Activated CD4-positive, CD25-positive, alpha-beta regulatory T cell treated with anti-CD3 and anti-CD28 coated beads, Interleukin-2, amount 50 U/mL, for 72 hours (primary cell): ENCODE results near the gene SLC19A1.
A peak's percentile ranks its signal among the peaks of the same experiment; 100 is the strongest.

Source experiments
- DNase-seq: peaks from one replicate; pipeline ENCODE4 v3.0.0; 2021

The SLC19A1 gene

DNA sequence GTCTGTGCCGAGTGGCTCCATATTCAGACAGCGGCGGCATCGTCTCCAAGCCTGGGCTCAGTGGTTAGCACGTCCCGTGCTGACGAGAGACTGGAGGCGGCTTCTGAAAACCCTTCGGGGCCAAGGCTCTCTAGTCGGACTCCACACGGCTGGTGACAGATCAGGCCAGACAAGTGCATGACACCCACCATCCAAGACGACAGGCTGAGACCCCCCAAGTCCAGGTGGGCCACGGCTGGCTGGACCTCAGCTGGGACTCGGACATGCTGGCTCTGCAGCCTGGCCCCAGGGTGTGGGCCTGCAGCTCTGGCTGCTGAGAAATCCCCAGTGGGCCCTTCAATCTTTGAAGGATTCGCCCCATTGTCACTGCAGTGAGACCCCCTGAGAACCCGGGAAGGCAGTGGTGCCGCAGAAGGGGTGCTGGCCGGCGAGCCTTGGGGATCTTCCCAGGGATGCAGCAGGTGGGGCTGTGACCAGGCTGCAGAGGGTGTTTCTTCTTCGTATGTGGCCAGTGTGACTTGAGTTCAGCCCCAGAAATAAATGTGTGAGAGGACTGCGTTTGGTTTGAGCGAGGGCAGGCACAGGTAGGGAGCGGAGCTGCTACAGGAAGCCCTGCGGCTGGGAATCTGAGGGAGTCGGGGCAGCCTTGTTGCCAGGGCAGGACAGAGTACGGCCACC is 15.9 kb upstream of the SLC19A1 start:
- peak; percentile 21 for DNase-seq

DNA sequence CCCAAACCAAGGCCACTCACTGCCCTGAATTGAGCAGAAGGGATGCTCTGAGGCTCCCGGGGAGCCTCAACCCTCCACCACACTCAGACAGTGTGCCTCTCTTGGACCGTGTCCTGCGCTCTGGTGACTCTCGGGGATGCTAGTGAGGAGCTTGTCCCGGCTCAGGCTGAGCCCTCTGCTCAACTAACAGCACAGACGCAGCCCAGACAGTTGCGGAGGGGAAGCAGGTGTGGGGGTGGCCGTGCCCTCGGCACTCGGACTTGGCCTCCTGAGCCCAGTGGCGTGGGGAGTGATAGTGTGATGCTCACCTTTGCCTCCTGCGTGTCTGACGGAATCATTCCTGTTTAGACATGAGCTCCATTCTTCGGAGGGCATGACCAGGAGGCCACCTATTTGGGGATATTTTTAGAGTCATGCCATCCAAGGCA is 15.4 kb upstream of the SLC19A1 start:
- DNase-seq = peak; percentile 24

DNA sequence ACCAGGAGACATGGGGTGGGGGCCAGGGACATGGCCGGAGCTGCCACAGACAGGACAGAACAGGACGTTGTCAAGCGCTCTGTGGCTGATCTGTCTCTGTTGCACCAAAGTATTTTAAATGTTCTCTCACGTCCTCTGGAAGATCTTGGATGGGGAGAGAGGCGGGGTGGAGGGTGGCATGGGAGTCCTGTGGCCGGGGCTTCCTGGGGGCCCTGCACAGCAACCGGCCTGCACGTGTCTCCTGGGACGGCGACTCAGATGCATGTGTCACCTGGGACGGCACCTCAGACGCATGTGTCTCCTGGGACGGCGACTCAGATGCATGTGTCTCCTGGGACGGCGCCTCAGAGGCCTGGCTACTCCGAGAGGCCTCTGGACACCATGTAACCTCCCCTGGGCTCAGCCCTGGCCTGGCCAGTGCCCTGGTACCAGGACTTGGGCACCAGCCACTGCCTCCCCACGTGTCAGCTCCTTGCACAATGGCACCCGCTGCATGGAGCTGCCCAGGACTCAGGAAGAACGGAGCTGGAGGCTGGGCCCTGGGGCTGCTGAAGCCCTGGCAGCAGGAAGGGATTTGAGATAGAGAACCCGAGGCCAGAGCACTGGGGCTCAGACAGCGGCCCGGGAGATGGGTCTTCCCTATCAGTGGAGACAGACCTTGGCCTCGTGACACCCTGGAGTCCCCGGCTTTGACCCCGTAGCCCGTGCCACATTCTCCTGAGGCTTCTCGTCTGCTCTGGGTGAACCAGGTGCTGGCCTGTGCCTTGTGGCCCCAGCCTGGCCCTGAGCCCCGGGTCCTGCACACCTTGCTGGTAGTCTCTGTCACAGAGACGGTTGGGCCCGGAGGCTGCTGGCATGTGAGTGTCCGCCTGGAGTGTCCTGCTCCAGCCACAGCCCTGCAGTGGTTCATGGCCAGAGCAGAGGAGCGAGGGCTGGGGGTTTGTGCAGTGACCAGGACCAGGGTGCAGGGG is 14.7 kb upstream of the SLC19A1 start:
- DNase-seq = peak; percentile 29

DNA sequence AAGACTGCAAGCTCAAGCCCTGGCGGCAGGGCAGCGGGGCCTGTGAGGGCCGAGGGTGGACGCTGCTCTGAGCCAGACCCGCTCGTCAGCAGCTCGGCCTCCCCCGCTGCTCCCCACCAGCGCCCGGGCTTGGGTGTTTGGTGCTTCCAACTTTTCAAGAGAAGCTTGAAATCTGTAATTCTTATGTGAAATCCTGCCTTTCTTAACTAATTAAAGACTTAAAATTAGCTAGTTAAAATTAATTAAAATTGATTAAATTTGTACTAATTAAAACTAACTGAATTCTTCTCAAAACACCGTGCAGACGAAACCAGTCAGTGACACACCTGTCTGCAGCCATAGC is 14.0 kb upstream of the SLC19A1 start:
- no peak for DNase-seq

DNA sequence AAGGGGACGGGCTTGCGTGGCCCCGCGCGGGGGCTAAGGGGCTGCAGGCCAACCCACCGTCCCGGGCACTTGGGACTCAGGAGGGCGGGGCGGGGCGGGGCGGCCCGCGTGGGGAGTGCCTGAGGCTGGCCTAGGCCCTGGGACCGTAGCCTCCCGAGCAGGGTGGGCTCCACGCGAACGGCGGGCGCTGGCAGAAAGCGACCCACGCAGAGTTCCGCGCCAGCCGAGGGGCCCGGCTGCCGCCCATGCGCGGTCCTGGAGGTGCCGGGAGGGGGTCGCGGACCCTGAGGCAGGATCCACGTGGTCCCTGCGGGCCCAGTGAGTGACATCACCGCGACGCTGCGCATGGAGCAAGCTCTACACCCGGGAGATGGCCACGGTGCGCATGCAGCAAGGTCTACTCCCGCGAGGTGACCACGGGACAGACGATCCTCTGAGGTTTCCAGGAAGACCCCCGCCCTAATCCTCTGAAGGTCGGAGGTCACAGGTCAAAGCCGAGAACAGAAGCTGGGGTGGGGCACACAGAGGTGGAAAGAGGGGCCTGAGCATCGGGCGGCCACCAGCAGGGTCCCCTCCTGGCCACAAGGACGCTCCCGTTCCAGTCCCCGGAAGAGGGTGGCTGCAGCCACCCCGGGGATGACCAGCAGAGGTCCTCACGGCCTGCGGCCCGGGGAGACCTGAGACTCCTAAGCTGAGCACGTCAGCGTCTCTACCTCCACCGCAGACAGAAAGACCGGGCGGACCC is 13.5 kb upstream of the SLC19A1 start:
- DNase-seq = peak; percentile 53

DNA sequence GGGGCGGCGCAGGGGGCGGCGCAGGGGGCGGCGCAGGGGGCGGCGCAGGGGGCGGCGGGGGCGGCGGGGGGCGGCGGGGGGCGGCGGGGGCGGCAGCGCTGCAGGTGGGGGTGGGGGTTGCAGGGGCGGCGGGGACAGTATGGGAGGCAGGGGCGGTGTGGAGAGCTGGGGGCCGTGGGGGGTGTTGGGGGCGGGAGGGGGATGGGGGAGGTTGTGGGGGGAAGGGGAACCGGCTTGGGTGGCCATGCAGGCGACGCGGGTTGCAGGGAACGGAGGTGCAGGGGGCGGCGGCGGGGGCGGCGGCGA is 13.0 kb upstream of the SLC19A1 start:
- DNase-seq = no peak

DNA sequence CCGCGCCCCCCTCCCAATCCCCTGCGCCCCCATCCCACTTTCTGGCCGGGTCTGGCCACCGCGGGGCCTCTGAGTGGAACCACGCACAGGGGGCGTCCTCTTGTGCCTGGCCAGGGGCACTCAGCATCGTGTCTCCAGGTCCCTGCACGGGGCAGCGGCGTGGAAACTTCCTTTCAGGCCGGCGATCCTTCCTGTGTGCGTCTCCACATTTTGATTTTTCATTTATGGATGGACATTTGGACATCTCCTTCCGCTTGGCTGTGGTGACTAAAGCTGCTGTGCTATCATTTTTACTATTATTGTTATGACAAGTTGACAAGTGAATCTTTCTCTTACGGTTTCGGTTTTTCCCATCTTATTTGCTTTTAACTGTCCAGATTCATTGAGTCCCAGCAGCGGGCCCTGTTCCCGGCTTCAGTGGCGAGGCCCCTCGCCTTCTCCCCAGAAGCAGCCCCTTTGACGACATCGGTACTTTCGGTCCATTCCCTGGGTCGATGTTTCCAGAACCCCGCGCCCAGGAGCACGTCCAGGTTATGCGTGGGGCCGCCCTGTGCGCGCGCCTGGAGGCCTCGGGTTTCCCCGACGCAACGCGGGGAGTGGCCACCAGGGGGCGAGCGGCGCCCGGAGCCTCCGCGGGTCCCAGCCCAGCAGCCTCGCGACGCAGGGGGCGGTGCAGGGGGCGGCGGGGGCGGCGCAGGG is 12.4 kb upstream of the SLC19A1 start:
- DNase-seq = peak; percentile 94

DNA sequence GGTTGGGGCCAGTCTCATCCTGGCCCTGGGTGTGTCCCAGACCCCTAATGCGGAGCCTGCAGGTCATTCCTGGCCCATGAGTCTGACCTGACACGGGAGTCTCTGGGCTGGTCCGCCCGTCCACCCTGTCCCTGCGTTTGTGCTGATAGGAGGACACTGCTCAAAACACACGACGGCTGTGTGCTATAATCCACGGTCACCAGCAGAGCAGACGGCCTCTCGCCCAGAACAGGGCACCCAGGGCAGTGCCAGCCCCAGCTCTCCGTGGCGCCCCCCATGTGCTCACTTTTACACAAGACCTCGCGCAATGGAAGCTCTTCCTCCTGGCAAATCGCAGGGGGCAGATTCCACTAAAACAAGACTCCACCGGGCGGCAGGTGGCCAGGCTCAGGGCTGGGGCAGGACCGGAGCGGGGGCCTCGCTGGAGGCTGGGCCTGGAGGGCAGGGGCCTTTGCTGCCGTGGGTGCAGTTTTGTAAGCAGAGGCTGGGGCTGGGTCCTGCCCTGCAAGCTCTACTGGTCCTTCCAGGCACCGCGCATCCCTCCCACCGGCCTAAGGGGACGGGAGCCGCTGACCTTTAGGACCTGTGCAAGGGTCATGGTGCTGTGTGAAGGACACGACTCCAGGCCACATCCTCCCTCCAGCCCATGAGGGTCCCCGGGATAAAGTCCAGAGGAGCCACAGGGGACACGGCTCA is 10.6 kb upstream of the SLC19A1 start:
- no peak for DNase-seq

DNA sequence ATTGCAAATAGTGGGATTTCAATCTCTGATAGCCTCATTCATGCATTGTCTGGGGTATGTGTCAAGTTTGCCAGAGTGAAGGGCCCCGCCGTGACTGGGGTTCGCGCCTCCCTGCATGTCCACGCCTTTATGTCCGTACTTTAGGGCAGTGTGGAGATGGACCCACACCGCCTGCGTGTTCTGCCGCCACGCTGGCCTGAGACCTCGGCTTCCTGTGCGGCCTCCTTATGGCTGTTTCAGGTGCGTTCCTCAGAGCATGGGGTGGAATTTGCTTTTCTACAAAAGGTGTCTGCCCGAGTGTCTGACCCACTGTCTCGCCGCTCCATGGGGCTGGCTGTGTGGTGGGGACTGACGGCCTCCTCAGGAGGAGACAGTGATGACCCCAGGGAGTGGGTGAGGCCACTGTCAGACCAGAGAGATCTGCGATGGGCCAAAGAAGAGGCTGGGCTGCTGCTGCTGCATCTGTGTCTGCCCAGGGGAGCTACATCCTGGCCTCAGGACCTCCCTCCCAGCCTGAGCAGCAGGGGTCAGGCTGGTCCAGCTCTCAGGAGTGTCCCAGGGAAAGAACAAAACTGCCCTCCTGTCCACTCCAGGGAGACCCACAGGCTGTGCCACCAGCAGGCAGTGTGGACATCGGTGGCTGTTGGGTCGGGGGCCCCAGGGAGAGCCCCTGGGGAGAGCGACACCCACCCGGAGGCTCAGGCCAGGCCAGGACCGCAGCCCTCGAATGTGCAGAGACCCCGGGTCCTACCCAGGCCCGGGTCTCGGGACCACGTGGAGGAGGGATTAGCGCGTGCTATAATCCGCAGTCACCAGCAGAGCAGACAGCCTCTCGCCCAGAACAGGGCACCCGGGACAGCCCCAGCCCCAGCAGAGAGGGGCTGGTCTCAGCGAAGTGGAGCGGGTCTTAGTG is 9.8 kb upstream of the SLC19A1 start:
- peak; percentile 29 for DNase-seq

DNA sequence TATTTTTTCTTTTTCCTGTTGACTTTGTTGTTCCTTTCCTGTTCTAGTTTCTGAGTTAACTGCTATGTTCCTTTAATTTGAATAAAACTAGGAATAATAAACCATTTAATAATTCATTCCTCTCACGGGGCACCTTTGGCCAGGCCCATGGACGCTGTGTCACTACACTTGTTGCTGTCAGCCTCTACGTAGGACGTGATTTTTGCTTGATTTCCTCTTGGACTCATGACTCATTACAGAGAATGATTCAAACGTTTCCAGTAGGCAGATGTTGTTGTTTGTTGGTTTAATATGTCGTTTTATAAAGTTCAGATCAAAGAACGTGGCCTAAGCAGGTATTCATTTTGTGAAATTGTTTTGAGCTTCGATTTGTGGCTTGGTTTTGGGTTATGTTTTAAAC is 9.1 kb upstream of the SLC19A1 start:
- peak; percentile 31 for DNase-seq

DNA sequence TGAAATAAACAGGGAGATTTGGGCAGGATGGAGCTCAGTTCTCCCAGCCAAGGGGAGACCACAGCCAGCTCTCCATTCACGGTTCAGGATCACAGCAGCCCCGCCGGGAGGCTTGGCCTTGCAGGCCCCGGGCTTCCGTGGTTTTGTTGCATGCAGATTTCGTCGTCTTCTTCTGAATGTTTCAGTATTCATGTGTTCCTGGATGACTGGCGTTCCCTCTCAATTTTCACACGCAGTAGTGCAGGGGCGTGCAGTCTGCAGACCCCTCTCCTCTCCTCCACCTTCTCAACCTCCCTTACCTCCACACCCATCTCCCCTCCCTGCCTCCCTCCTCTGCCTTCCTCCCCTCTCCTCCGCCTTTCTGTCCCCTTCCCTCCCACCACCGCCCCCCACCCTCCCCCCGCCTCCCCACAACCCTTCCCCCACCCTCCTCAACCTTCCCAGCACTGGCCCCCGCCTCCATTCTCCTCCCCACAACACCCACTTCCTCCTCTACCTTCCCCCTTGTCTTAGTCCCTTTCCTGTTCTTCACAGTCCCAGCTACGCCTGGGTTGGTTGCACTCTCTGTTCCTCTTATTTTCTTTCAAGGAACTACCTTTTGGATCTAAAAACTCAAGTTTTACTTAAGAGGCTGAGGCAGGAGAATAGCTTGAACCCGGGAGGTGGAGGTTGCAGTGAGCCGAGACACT is 8.4 kb upstream of the SLC19A1 start:
- DNase-seq = peak; percentile 38

DNA sequence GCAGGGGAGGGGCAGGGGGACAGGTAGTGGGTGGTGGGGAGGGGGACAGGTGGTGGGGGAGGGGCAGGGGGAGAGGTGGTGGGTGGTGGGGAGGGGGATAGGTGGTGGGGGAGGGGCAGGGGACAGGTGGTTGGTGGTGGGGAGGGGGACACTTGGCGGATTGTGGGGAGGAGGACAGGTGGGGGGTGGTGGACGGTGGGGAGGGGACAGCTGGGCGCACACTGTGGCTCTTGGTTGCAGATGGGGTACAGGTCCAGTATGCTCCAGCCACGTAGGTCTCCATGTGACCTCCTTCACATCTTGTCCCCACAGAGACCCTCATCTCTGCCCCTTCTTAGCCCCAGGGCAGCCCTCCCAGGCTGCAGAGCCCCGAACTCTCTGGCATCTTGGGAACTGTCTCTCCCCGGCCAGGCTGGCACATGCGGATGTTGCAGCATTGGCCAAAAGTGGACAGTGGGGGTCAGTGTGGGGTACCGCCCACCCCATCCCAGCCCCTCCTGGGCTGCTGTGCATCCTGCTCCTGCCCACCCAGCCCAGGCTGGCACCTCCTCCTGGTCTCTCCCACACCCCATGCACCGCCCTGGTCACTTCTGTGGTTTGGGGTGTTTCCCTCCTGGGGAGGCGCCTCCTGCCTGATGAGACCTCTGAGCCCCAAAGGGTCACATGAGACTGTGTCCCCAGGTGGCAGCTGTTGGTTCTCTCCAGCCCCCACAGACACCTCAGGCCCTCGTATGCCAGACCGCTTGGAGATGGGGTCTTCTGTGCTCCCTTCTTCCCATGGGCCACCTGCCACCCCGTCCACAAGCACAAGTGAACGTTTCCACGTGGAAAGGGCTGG is 7.6 kb upstream of the SLC19A1 start:
- DNase-seq = peak; percentile 30

DNA sequence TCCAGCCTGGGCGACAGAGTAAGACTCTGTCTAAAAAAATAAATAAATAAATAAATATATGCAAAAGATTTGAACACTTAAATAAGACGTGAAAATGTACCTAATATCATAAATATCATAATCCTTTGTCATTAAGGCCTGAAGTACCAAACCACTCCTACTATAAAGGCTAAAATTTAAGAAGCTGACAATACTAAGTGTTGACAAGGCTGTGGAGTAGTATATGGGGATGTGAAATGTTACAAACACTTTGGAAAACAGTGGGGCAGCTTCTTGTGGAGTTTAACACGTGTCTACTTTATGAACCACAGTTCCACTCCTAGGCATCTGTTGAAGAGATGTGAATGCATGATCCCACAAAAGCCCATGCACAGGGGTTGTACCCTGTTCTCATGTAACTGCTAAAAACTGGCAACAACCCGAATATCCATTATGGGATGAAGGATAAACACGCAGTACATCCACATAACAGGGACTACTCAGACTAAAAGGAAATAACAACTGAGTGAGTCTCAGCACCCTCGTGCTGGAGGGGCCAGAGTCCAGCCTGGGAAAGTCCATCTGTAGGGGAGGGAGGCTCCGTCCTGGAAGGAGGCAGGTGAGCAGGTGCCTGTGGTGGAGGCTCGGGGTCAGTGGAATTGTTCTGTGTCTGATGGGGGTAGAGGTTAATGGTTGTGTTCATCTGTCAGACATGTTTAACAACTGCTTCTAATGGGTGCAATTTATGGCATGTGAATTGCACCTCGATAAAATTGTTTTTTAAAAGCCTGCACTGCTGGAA is 6.7 kb upstream of the SLC19A1 start:
- peak; percentile 4 for DNase-seq

DNA sequence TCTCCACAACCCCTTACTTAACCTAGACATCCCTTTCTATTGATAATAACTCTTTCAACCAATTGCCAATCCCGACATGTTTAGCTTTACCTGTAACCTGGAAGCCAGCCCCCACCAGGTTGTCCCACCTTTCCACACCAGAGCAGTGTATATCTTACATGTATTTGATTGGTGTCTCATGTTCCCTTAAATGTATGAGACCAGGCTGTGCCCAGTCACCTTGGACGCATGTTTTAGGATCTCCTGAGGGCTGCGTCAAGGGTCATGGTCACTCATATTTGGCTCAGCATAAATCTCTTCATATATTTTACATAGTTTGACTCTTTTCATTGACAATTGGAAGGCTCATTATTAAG is 5.3 kb upstream of the SLC19A1 start:
- no peak for DNase-seq

DNA sequence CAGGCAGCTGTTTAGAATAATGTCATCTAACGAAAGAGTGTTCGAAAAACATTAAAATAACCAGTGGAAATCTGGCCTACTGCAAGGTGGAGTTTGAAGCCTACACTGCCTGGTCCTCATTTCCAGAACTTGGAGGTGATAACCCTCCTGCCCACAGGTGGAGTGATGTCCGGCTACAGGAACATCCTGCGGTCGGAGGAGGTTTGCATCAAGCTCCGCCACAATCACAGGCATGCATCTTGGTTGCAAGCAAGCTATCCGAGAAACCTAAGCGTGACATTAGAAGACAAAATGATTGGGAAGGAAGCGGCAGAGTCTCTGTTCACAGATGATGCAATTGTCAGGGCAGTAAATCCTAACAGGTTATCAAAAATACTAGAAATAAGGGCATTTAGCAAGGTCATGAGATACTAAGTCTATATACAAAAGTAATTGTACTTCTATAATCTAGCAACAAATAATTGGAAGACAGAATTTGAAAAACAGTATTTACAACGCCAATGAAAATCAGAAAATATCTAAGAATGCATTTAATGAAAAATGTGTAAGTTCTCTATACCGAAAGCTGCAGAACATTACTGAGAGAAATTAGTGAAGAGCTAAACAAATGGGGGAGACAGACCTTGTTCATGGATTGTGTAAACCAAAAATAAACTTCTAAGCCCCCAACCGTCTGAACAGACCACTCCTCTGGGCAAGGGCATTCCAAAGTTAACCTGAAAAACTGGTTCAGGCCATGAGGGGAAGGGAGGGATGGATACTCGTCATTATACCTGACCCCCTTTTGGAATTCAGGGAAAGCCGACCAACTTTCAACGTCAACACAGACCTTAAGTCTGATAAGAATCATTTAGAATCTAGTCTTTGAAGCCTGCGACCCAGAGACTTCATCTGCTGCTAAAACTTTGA is 4.7 kb upstream of the SLC19A1 start:
- DNase-seq = no peak

DNA sequence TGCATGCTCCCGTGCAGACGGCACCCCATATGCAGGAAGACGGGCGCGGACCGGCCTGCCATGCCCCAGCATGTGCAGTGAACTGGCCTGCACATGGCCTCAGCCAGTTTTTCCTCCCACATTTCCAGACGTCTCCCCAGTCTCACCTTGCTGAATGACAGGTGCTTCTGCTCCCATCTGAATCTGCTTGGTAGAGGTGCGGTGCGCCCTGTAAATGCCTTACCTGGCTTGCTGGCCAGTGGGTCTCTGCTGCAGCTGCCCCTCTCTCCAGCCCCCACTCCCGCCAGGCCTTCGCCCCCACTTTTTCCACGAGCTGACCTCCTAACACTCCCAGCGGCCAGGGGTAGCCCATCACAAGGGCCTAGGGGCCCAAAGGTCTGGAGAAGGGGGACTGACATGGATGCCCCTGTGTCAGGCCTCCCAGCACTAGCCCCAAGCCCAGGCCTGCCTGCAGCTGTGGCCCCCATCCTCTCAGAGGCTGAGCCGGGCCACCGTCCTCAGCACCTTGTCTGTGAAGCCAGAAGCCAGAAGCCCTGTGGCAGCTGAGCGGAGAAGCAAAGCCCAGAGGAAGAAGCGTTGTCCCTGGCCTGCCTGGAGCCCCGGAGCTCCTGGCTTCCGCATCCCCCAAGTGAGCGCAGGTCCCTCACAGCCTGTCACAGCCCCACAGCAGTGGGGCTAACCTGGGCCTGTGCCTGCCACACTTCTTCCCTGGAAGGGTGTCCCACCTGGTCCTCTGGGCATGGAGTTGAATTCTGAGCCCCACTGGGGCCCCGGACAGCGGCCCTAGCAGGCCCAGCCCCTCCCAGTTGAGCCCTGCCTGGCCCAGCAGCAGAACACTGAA is 3.7 kb upstream of the SLC19A1 start:
- peak; percentile 29 for DNase-seq

DNA sequence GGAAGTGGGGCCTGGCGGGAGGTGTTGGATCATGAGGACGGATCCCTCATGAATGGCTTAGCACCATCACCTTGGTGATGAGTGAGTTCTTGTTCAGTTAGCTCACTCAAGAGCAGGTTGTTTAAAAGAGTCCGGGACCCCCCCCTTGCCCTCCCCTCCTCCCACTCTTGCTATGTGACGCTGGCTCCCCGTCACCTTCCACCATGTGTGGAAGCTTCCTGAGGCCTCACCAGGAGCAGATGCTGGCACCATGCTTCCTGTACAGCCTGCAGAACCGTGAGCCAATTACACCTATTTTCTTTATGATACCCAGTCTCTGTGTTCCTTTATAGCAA is 3.0 kb upstream of the SLC19A1 start:
- DNase-seq = no peak
